ENCODE measurements around the gene CDC45. TPM values are rescaled to one million over a fixed set of nuclear protein-coding genes. Genes with fewer than 3 reads are reported as not detected.
"Not testable (repeated sequence)": the region's sequence is repeated elsewhere in the genome, so short reads cannot be mapped to it uniquely, and the experiment has no call there.

The CDC45 gene
- total RNA-seq, 2 donors from 2014 or later = 0.99 TPM; not detected in 1

DNA sequence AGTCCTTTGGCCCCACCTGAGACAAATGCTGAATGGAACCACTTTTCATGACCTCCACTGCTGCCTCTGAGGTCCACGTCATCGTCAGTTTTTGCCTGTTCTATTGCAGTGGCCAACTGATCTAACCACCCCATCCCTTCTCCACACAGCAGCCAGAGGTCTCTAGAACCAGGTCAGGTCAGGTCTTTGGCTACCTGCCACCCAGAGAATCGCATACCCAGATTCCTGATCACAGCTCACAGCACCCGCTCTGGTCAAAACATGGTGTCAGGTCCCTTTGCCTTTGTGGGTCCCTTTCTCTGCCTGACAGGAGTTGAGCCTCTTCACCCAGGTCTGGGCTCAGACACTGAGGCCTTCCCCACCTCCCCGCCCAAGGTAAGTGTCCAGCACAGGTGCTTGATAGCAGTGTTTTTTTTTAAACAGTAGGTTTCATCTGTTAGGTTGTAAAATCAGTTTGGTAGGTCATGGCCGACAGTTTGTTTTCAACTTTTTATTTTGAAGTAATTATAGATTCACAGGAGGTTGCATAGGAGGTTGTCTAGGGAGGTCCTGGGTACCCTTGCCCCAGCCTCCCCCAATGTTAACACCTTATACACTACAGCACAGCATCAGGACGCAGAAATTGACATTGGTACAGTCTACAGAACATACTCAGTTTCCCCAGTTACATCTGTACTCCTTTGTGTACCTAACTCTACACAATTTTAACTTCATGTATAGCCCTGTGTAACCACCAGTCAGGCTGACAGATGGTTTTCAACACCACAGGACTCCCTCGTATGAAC lies 39.1 kb upstream of the CDC45 start:
- H3K27ac ChIP-seq = no peak overlapping the region
- ATAC-seq (ENCODE audit: insufficient number of reproducible peaks, low FRiP score, low read depth) = no peak
- no peak for DNase-seq (ENCODE audit: low spot score)
- no peaks in the 10 kb centered on the region for H3K27me3 ChIP-seq (replicated peaks; ENCODE audit: insufficient read depth)
- H3K9me3 ChIP-seq = no peaks in the 10 kb centered on the region
- TF ChIP-seq, protein P1, sequence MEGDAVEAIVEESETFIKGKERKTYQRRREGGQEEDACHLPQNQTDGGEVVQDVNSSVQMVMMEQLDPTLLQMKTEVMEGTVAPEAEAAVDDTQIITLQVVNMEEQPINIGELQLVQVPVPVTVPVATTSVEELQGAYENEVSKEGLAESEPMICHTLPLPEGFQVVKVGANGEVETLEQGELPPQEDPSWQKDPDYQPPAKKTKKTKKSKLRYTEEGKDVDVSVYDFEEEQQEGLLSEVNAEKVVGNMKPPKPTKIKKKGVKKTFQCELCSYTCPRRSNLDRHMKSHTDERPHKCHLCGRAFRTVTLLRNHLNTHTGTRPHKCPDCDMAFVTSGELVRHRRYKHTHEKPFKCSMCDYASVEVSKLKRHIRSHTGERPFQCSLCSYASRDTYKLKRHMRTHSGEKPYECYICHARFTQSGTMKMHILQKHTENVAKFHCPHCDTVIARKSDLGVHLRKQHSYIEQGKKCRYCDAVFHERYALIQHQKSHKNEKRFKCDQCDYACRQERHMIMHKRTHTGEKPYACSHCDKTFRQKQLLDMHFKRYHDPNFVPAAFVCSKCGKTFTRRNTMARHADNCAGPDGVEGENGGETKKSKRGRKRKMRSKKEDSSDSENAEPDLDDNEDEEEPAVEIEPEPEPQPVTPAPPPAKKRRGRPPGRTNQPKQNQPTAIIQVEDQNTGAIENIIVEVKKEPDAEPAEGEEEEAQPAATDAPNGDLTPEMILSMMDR (IDR thresholded peaks at IDR 0.05) = no peak
- no peak overlapping the region for H3K4me3 ChIP-seq
- H3K36me3 ChIP-seq = peaks cover 14% of the 10 kb centered on the region
- H3K4me1 ChIP-seq (ENCODE audit: control insufficient read depth in 1 of 2, low read depth in 2 of 2) = peaks cover 3 to 5% of the 10 kb centered on the region in 2 donors

DNA sequence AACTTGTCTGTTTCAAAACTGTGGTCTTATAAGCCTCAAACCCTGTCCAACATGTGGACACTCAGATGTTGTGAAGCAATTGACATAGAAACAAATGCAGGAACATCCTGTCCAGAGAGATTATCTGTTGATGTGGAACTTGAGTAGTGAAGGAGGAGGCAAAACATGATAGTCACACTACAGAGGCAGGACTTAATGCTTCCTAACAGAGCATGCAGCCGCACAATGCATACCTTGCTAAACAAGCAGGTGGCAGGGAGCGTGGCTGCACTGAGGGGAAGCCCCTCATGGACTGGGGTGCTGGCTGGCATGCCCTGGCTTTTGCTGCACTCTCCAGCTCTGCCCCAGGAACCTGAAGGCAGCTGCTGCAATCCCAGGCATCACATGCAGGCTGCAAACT lies 37.6 kb upstream of the CDC45 start:
- ATAC-seq (ENCODE audit: insufficient number of reproducible peaks, low FRiP score, low read depth) (no peak), DNase-seq (ENCODE audit: low spot score) (no peak)
- Histone ChIP-seq H3K36me3 (peaks cover 7% of the 10 kb centered on the region), H3K9me3 (no peaks in the 10 kb centered on the region), H3K27me3 (replicated peaks; ENCODE audit: insufficient read depth) (no peaks in the 10 kb centered on the region), H3K4me1 (ENCODE audit: control insufficient read depth in 1 of 2, low read depth in 2 of 2) (peaks cover 14 to 18% of the 10 kb centered on the region in 2 donors), H3K4me3 (no peak overlapping the region), H3K27ac (no peak overlapping the region)
- TF ChIP-seq, protein P1 (IDR thresholded peaks at IDR 0.05) = no peak

DNA sequence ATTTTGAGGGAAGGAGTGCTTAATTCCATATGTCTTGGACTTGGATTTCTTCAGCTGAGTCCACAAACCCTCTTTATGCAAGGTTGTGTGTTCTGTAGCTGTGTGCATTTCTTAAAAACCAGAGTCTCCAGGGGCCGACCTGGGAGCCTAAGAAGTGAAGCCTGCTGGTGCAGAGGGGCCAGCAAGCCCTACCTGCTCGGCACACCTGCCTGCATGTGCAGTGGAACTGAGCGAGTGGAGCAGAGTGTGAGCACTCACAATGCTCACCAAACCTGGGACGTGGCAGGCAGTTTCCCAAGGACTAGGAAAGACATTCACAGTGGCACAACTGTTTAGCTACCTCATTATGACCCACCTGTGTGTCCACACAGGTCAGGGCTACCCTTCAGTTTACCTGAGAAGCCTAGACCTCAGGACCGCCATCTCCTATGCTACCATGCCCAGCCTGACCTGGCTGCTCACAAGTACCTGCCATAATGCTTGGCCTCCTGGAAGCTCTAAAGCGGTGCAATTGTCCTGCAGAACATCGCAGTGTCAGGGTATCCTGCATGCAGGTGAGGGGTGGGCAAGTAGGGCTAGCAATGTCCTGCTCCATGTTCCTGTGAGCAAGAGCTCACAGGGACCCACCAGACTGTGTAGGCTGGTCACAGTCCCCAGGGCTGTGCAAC lies 36.0 kb upstream of the CDC45 start:
- TF ChIP-seq, protein P1 (IDR thresholded peaks at IDR 0.05) = no peak
- ATAC-seq (ENCODE audit: insufficient number of reproducible peaks, low FRiP score, low read depth) = no peak
- H3K36me3 ChIP-seq = peaks cover 7% of the 10 kb centered on the region

DNA sequence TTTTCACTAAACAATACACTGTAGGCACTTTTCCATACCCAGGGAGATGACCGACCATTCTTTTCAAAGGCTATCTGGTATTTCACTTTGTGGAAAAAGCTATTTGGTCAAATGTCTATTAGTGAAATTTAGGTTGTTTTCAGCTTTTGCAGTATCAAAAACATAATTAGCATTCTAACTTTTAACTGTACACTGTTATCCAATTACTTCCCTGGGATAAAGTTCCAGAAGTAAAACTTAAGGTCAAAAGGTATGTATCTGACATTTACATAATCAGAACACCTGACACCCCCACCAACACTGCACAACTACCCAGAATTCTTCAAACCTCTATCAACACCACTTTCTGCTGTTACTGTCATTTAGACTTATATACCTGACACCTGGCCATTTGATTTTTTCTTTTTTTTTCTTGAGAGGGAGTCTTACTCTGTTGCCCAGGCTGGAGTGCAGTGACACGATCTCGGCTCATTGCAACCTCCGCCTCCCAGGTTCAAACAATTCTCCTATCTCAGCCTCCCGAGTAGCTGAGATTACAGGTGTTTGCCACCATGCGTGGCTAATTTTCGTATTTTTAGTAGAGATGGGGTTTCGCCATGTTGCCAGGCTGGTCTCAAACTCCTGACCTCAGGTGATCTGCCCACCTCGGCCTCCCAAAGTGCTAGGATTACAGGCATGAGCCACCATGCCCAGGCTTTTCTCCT lies 34.3 kb upstream of the CDC45 start:
- H3K27ac ChIP-seq; ATAC-seq (ENCODE audit: insufficient number of reproducible peaks, low FRiP score, low read depth); H3K4me3 ChIP-seq; H3K27me3 ChIP-seq (replicated peaks; ENCODE audit: insufficient read depth); H3K9me3 ChIP-seq; H3K36me3 ChIP-seq; DNase-seq (ENCODE audit: low spot score): not testable (repeated sequence)
- peaks cover 19 to 27% of the 10 kb centered on the region in 2 donors for H3K4me1 ChIP-seq (ENCODE audit: control insufficient read depth in 1 of 2, low read depth in 2 of 2)

More for the DNA sequence above, 36.0 kb upstream of the CDC45 start:
- H3K27ac ChIP-seq = no peak overlapping the region
- DNase-seq (ENCODE audit: low spot score) = no peak
- no peak overlapping the region for H3K4me3 ChIP-seq
- no peaks in the 10 kb centered on the region for H3K9me3 ChIP-seq
- H3K27me3 ChIP-seq (replicated peaks; ENCODE audit: insufficient read depth) = no peaks in the 10 kb centered on the region
- peaks cover 19 to 26% of the 10 kb centered on the region in 2 donors for H3K4me1 ChIP-seq (ENCODE audit: control insufficient read depth in 1 of 2, low read depth in 2 of 2)

DNA sequence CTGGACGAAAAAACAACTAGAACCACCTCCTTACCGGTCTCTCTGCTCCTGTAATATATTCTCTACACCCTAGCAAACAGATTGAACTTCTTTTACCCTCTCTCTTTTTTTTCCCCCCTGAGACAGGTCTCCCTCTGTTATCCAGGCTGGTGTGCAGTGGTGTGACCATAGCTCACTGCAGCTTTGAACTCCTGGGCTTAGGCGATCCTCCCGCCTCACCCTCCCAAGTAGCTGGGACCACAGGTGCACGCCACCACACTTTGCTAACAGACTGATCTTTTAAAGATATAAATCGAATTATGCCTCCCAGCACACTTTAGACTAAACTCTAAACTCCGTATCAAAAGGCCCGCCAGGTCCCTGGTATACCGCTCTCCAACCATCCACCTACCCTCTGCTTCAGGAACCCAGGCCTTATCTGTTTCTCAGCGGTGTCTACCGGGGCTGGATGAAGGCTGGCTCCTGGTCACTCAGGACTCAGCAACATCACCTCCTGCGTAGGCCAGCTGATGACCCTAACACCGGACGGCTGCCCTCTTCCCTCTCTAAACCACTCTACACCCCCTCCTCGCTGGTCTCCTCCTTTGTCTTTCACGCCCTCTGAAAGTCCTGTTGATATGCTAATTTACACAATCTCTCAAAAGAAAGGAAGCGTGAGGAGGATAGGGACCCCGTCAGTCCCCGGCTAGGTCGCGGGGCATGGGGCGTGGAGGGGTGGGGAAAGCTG lies 33.0 kb upstream of the CDC45 start:
- TF ChIP-seq, protein P1 (IDR thresholded peaks at IDR 0.05) = no peak
- H3K27me3 ChIP-seq (replicated peaks; ENCODE audit: insufficient read depth) = no peaks in the 10 kb centered on the region
- H3K4me1 ChIP-seq (ENCODE audit: control insufficient read depth in 1 of 2, low read depth in 2 of 2) = peaks cover 19 to 27% of the 10 kb centered on the region in 2 donors
- H3K36me3 ChIP-seq = peaks cover 7% of the 10 kb centered on the region
- ATAC-seq (ENCODE audit: insufficient number of reproducible peaks, low FRiP score, low read depth) (no peak), DNase-seq (ENCODE audit: low spot score) (no peak)
- peak overlapping the region; percentile 86 to 92 for H3K27ac ChIP-seq
- H3K9me3 ChIP-seq = no peaks in the 10 kb centered on the region
- H3K4me3 ChIP-seq = peak overlapping the region; percentile 97
